UCSD-AML1 (cell line): ENCODE data around the gene CD86.
A peak's percentile ranks its signal among the peaks of the same experiment; 100 is the strongest.

ENCODE experiments used
- DNase-seq: peaks from one replicate; lab custom pipeline; 2025; ENCODE audit not compliant: unreplicated experiment; lab: John Stamatoyannopoulos, UW

Gene CD86

DNA sequence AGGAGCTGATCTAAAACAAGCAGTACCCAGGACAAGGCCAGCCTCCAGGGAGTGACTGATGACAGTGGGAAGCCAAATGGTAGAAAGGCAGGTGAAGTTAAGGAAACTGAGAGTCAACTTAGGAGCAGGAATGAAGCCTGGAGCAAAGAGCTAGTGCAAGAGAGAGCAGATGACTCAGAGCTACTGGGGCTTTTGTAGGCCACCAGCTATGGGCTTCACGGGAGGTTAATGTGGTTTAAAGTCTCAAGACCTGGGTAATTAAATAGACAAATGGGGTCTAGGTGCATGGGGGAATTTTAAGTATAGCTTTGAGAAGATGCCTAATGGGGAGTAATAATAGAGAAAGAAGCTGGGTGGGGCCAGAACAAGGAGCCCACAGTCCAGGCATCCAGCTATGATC, 3.1 kb downstream of the CD86 start:
- no peak for DNase-seq

DNA sequence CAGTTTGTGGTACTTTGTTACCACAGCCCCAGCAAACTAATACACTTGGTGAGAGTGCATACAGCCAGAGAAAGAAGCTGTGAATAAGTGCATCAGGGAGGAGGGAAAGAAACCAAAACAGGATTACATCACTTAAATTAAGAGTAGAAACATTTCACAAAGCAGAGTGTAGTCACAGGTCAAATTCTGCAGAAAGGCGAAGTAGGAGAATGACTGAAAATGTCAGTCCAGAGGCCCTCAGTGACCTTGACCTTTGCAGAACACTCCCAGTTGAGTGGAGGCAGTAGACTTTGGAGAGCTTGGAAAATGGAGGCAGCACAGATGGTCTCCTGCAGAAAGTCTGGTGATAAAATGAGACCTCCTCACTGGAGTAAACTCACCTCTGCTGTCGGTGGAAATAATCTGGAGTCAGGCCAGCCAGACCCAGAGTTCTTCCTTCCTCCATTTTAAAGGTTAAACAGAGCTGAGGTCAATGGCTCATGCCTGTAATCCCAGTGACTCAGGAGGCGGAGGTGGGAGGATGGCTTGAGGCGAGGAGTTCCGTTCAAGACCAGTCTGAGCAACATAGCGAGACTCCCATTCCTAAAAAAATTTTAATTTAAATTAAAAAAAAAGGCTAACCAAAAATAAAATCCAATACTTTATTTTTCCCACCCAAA, 5.0 kb downstream of the CD86 start:
- DNase-seq, result no peak

GRCh38 chr3:122063908-122064307, 8.7 kb downstream of the CD86 start:
- no peak for DNase-seq

- no peak for DNase-seq
Measured at GRCh38 chr3:122064326-122064725, 9.2 kb downstream of the CD86 start.

GRCh38 chr3:122066331-122067213, 11.4 kb downstream of the CD86 start:
- DNase-seq, result peak; percentile 23

GRCh38 chr3:122067214-122067550, 12.0 kb downstream of the CD86 start:
- DNase-seq, result no peak

DNA sequence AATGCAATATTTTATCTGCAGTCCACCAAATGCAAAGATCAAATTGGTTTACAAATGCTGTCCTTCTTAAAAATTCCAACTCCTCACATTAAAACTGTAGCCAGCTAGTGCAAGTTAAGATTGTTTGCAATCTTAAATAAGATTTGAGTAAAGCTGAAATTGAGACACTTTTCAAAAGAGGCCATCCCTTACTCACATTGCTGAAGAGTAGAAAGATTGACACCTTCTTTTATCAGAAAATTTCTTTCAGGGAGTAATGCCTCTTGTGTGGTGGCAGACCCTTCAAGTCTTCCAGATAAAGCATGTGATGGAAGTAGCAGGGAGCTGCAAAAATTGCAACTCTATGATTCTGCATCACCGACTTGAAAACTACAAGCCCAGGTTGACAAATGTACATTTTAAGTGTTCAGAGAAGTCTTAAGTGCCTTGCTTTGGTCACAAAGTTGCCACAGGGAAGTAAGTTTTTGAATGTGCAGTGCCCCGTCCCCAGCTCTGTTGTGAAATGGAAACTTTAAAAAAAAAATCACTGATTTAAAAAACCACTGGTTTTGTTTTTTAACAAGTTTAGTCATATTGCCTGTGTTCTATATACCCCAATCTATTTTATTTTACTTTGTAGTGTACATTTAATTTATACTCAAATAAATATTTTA, 12.6 kb downstream of the CD86 start:
- DNase-seq, result no peak

DNA sequence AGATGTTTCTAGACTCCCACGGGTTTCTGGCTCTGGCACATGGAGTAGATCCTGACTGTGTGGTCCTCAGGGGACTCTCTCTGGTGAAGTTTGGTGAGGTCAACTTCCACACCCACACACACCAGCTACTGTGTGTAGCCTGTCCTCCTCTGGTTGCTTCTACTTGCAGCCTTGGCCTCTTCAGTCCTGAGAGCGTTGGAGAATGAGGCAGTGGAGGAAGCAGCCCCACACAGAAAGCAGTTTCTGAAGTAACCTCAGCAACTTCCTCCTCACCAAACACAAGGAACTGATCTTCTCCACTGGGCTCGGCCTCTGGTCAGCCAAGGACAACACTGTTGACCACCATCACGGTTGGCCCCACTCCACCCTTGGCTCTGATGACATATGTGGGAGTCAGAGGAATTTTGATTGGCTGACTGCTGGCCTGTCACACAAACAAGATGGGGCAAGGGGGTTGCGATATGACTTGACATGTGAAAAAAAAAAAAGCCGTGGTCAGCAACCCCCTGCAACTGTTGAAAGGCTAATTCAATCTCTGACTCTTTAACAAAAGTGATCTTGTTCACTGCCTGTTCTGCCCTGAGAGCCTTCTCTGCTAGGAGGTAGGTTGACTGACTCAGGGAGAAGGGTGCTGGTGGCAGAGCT, 19.6 kb downstream of the CD86 start:
- peak; percentile 48 for DNase-seq

- DNase-seq, result no peak
Measured at GRCh38 chr3:122076491-122077292, 21.5 kb downstream of the CD86 start.

GRCh38 chr3:122077293-122078234, 22.4 kb downstream of the CD86 start:
- DNase-seq, result peak; percentile 39

DNA sequence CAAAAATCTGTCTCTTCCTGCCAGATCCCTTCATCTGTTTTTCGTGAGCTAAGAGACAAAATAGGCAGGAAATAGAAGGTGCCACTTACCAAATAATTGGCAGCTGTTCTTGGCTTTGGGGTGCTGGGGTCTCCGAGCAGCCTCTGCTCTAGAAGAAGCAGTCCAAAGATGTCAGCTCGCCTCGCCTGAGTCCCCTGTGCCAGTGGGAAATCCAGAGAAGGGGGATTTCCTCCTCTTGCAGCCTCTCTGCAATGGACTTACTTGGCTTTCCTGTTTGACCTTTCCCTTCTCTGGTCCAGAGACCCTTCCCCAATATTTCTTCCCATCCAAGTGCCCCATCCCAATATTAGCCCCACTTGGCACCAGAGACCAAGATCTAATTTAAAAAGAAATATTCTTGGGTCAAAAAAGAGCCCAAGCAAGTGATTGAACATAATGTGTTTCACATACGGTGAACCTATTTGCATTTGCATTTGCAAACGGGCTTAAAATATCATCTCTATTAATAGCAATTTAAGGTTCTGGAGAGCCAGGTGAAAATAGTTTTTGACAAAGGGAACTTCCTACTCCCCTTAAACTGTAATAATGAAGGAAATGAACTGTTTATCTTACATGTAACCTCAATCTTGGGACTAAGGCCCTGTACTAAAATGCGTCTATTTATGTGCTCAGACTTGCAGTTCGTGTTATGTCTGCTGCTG, 23.2 kb downstream of the CD86 start:
- DNase-seq, result no peak

GRCh38 chr3:122079524-122080206, 24.5 kb downstream of the CD86 start:
- no peak for DNase-seq

GRCh38 chr3:122080207-122080587, 25.0 kb downstream of the CD86 start:
- DNase-seq, result no peak

- no peak for DNase-seq
Measured at GRCh38 chr3:122081543-122082247, 26.5 kb downstream of the CD86 start.

GRCh38 chr3:122082357-122082756, 27.2 kb downstream of the CD86 start:
- DNase-seq, result no peak

- DNase-seq, result no peak
Measured at GRCh38 chr3:122084799-122085198, 29.6 kb downstream of the CD86 start.

DNA sequence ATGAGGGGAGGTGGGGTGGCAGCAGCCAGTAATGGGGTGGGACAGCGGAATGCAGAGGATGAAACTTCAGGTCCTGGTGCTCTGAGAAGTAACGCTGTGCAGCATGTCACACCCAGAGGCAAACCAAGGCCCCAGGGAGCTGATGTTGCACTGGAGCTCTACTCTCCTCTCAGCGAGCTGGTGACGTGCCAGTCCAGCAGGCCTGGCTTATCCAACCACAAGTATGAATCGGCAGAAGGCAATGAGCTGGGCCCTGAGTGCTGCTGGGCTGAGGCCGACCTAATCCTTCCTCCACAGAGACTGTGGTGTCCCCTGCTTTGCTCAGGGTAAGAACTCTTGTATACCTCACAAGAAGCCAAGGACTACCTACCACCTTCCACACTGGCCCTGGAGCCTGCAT, 30.5 kb downstream of the CD86 start:
- DNase-seq, result peak; percentile 61

DNA sequence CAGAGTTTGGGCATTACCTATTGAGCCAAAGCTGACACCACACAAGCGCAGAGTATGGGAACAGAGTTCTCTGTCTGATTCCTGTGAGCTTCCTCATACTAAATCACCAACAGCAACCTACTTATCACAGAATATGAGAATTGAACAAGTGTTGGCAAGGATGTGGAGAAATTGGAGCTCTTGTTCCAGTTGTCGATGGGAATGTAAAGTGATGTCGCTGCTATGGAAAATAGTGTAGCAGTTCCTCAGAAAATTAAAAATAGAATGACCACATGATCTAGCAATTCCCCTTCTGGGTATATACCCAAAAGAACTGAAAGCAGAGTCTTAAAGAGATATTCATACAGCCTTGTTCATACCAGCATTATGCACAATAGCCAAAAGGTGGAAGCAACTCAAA, 33.4 kb downstream of the CD86 start:
- no peak for DNase-seq
